HG02798 (cell line): ENCODE data around the gene DEUP1.

Experiments used
- ATAC-seq: cut with Tn5 transposase; IDR thresholded peaks from one replicate; pipeline ENCODE4 v1.9.1; 2021; ENCODE audit warnings: mild to moderate bottlenecking; ENCODE audit not compliant: unreplicated experiment, poor library complexity

The DEUP1 gene

GRCh38 chr11:93468290-93468689 lies 137.7 kb downstream of the DEUP1 start:
- ATAC-seq, result no peak

- no peak for ATAC-seq
Observed at GRCh38 chr11:93474123-93474522, 143.6 kb downstream of the DEUP1 start.

GRCh38 chr11:93476796-93477195 lies 146.3 kb downstream of the DEUP1 start:
- no peak for ATAC-seq

DNA sequence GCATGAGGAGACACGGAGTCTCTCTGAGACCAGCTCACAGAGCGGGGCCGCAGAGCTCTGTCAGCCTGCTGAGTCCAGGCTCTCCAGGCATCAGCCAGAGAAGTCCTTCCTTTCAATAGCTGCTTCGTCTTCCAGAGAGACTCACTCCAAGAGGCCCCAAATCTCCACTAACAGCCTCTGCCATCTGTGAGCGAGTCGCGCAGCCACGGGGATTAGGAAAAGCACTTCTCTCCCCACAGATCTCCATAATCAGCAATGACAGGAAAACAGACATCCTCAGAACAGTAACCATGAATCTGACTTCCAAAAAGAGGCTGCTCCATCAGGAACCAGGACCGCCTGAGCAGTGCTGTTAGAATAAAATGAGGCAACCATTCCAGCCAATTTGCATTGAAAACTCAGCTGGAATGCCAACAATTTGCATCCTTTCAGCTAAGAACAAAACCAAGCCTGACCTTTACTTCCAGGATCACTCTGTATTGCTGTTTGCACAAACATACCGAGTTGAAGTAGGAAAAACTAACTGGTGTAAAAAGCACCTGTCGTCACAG lies 147.2 kb downstream of the DEUP1 start:
- ATAC-seq, result no peak

DNA sequence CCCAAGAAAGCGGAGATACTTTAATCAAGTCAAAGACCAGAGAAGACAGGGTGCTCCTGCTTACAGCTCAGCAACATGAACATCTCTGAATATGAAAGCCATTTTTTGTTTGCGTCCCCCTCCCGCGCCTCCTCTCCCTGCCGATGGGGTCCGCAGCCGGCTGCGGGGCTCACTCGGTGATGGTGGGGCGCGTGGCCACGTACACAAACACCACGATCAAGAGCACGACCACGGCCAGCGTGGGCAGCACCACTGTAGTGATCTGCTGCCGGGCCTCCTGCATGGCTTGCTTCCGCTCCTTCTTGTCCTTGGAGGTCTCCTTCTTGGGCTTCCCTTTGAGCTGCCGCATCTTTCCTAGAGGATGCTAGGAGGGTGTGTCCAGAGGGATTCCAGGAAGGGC lies 148.3 kb downstream of the DEUP1 start:
- no peak for ATAC-seq

- no peak for ATAC-seq
Observed at GRCh38 chr11:93480256-93480655, 149.7 kb downstream of the DEUP1 start.

DNA sequence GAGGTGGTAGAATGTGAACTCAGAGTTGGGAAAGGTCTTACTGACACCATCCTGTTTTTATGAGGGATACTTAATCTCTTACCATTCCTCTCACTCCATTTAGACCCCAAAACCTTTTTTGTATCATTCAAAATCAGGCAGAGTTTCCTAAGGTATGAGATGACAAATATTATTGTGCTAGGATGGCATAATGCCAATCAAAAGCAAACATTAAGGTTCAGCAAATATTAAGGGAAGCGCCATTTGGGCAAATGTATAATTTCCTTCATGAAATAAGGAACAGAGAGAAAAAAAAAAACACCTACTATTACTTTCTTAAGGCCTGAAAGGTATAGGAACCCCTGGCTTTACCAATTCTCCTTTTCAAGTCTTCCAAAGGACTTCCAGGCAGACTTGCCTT lies 150.2 kb downstream of the DEUP1 start:
- ATAC-seq, result no peak

DNA sequence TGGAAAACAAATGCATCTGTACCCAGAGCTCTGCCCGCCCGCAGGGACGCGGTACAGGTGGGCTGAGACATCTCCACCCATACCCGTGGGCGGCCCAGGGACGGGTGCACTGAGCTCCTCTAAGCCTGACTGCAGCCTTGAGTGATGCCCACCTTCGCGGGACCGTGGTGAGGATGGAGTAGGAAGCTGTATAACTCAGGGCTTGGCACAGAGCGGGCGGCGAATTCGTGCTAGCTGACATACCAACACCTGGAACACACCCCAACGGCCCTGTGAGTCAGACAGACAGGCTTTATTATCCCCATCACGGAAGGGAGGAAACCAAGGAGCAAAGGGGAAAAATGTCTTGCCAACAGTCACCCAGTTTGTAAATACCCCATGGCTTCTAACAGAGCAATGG lies 150.7 kb downstream of the DEUP1 start:
- ATAC-seq, result no peak

- ATAC-seq, result no peak
Observed at GRCh38 chr11:93481696-93482095, 151.2 kb downstream of the DEUP1 start.

- no peak for ATAC-seq
Observed at GRCh38 chr11:93482556-93482955, 152.0 kb downstream of the DEUP1 start.

DNA sequence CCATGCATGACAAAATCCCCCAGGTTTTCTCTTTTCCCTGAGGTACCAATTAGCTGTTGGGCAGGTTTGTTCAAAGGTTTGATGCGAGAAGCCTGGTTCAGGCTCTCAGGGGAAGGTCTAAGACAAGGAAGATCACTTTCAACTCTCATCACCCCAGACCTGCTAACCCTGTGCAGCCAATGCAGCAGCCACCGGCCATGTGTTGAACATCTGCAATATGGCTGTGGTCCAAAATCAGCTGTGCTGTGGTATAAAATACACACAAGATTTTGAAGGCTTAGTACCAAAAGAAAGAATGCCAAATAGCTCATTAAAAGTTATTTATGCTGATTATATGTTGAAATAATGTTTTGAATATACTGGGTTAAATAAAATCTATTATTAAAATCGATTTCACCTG lies 154.2 kb downstream of the DEUP1 start:
- ATAC-seq, result no peak

DNA sequence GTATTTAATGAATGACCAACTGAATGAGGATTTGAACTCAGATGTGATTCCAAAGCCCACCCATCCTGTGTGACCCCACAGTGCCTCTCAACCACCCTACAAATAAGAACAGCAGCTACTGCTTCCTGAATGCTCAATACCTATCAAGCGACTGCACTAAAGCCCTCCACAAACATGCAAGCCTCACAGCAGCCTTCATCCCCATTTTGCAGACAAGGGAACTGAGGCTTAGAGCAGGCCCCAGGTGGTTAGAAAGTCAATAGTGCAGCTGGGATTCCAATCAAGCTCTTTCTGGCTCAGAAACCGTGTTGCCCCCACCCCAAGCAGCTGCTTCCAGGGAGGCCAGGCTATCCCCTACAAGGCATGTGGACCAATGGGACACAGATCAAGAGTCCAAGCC lies 155.4 kb downstream of the DEUP1 start:
- no peak for ATAC-seq

GRCh38 chr11:93487032-93487483 lies 156.5 kb downstream of the DEUP1 start:
- ATAC-seq, result no peak
